Ishikawa (cell line): Measurements from ENCODE around the gene LRRC36.

ENCODE experiments used
- EGR1 ChIP-seq: IDR thresholded peaks from 2 replicates; pipeline ENCODE4 v1.6.1; 2012
- NFIC ChIP-seq: IDR thresholded peaks from 2 replicates; pipeline ENCODE4 v1.6.1; 2012
- TCF12 ChIP-seq: IDR thresholded peaks from 2 replicates; pipeline ENCODE4 v1.6.1; 2012; ENCODE audit warnings: low read depth
- TEAD4 ChIP-seq: IDR thresholded peaks from 2 replicates; pipeline ENCODE4 v1.6.1; 2012
- TF ChIP-seq, protein P1 (sequence below): IDR thresholded peaks from 2 replicates; pipeline ENCODE4 v1.6.1; 2012; ENCODE audit warnings: low read depth, mild to moderate bottlenecking

DNA sequence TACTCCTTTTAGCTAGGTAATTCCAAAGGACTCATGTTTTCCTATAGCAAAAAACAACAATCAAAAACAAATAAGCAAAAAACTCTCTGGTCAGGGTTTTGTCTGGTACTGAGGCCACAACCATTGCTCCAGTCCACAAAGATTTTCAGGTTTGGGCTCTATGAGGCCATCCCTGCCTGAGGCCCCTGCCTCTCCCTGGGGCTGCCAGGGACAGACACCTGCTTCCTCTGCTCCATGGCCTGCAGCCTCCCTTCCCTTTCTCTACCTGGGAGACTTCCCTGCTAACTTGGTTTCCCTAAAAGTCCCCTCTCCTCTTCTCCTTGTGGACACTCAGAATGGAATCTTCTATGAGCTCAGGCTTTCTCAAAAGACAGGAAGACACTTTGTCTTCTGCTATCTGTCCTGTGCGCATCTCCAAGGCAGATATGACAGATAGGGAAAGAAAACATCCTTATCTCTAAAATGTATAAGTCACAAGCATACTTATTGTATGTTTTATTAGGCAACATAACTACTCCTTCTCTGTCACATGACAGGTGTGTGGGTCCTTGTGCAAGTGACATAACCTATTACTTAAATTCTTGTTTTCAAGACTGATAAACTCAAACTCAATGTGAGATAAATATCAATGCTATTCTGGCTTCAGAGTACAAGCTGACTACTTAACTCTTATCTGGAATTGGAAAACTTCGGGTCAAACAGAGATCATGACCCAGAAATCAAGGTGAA is 90.9 kb downstream of the LRRC36 start:
- TF ChIP-seq, protein P1, sequence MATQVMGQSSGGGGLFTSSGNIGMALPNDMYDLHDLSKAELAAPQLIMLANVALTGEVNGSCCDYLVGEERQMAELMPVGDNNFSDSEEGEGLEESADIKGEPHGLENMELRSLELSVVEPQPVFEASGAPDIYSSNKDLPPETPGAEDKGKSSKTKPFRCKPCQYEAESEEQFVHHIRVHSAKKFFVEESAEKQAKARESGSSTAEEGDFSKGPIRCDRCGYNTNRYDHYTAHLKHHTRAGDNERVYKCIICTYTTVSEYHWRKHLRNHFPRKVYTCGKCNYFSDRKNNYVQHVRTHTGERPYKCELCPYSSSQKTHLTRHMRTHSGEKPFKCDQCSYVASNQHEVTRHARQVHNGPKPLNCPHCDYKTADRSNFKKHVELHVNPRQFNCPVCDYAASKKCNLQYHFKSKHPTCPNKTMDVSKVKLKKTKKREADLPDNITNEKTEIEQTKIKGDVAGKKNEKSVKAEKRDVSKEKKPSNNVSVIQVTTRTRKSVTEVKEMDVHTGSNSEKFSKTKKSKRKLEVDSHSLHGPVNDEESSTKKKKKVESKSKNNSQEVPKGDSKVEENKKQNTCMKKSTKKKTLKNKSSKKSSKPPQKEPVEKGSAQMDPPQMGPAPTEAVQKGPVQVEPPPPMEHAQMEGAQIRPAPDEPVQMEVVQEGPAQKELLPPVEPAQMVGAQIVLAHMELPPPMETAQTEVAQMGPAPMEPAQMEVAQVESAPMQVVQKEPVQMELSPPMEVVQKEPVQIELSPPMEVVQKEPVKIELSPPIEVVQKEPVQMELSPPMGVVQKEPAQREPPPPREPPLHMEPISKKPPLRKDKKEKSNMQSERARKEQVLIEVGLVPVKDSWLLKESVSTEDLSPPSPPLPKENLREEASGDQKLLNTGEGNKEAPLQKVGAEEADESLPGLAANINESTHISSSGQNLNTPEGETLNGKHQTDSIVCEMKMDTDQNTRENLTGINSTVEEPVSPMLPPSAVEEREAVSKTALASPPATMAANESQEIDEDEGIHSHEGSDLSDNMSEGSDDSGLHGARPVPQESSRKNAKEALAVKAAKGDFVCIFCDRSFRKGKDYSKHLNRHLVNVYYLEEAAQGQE, result no peak
- no peak for TF ChIP-seq TEAD4
- no peak for TF ChIP-seq EGR1
- TF ChIP-seq TCF12, result no peak
- no peak for TF ChIP-seq NFIC
